ENCODE measurements around the gene RGS10. TPM values are rescaled to one million over a fixed set of nuclear protein-coding genes. Genes with fewer than 3 reads are reported as not detected.

RGS10 gene
- total and polyA plus RNA-seq, 2 experiments from 2014 or later, result 16.8 to 26.8 TPM

DNA sequence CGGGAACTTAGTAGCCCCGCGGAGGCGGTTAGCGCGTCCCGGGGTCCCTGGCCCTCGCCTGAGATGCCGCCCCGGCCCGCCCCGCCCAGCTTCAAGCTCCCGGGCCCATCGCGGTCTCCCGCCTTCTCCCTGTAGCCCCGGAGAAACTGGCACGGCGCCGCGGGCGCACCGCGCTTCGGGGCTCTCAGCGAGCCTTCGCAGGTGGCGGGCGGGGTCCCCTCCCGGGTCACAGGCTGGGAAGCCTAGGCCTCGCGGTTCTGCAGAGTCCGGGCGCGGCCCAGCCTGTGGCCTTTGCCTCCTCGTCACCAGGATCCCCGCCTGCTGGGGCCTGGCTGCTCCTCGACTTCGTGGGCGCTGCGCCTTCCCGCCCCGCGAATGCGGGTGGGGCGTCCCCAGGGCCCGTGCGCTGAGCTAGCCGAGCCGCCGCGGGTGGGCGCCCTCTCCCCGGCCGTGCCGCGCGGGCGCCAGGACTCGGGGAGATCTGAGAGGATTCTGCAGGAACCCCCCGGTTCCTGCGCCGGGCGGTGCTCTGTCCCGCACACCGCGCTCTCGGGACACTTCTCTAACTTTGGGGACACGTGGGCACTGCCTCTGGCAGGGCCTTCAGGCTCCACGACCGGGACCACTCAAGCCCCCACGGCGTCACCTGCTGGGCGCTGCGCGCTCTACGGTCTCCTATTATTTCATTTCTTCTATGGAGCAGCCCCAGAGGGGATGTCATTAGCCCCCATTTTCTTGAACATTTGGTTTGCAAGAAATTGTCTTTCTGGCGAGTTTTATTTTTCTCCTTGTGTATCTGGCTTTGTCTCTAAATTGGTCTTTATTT, 682 bp upstream of the RGS10 start:
- peaks cover 3% of the 10 kb centered on the region; the same call in 1 of the 3 replicates for H3K36me3 Mint-ChIP-seq (ENCODE audit: low read depth)
- Histone ChIP-seq H3K27me3 (ENCODE audit: insufficient read depth) (peaks cover 61% of the 10 kb centered on the region), H3K4me2 (peak overlapping the region; percentile 95), H2AFZ (peak overlapping the region; percentile 94), H4K20me1 (replicated peaks; ENCODE audit: insufficient read depth) (no peaks in the 10 kb centered on the region; the same call in 1 of the 2 replicates), H3K27ac (ENCODE audit: low read depth) (no peak overlapping the region), H3K79me2 (replicated peaks; ENCODE audit: insufficient read depth) (no peaks in the 10 kb centered on the region), H3K9me2 (ENCODE audit: insufficient read depth) (no peaks in the 10 kb centered on the region), H3F3A (replicated peaks; ENCODE audit: low read depth) (peaks cover 9% of the 10 kb centered on the region; the same call in 1 of the 2 replicates), H3K4me1 (ENCODE audit: insufficient read depth) (peaks cover 13% of the 10 kb centered on the region; the same call in 1 of the 2 replicates), H3K36me3 (ENCODE audit: insufficient read depth) (no peaks in the 10 kb centered on the region), H3K4me3 (peak overlapping the region; percentile 83)
- H3K27me3 Mint-ChIP-seq (ENCODE audit: insufficient read depth, low read depth, poor library complexity), result peaks cover 51% of the 10 kb centered on the region
- no peaks in the 10 kb centered on the region; the same call in 2 of the 3 replicates for H3K9me3 Mint-ChIP-seq
- peak; percentile 70 for ATAC-seq
- H3K27ac Mint-ChIP-seq, result no peak overlapping the region
- peak overlapping the region; percentile 83 for H3K4me3 Mint-ChIP-seq
- peaks cover 22% of the 10 kb centered on the region for H3K4me1 Mint-ChIP-seq
- peak; percentile 66 for DNase-seq (ENCODE audit: low spot score)
- TF ChIP-seq, protein P1, sequence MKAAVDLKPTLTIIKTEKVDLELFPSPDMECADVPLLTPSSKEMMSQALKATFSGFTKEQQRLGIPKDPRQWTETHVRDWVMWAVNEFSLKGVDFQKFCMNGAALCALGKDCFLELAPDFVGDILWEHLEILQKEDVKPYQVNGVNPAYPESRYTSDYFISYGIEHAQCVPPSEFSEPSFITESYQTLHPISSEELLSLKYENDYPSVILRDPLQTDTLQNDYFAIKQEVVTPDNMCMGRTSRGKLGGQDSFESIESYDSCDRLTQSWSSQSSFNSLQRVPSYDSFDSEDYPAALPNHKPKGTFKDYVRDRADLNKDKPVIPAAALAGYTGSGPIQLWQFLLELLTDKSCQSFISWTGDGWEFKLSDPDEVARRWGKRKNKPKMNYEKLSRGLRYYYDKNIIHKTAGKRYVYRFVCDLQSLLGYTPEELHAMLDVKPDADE (IDR thresholded peaks at IDR 0.05), result no peak
- TF ChIP-seq, protein P2, sequence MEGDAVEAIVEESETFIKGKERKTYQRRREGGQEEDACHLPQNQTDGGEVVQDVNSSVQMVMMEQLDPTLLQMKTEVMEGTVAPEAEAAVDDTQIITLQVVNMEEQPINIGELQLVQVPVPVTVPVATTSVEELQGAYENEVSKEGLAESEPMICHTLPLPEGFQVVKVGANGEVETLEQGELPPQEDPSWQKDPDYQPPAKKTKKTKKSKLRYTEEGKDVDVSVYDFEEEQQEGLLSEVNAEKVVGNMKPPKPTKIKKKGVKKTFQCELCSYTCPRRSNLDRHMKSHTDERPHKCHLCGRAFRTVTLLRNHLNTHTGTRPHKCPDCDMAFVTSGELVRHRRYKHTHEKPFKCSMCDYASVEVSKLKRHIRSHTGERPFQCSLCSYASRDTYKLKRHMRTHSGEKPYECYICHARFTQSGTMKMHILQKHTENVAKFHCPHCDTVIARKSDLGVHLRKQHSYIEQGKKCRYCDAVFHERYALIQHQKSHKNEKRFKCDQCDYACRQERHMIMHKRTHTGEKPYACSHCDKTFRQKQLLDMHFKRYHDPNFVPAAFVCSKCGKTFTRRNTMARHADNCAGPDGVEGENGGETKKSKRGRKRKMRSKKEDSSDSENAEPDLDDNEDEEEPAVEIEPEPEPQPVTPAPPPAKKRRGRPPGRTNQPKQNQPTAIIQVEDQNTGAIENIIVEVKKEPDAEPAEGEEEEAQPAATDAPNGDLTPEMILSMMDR (conservative IDR thresholded peaks at IDR 0.05; ENCODE audit: low read depth in 2 of 2), result peak; percentile 17 to 22; a peak in 1 of 4 replicates
- TF ChIP-seq STAT1 (IDR thresholded peaks at IDR 0.05; ENCODE audit: unreplicated experiment), result no peak

DNA sequence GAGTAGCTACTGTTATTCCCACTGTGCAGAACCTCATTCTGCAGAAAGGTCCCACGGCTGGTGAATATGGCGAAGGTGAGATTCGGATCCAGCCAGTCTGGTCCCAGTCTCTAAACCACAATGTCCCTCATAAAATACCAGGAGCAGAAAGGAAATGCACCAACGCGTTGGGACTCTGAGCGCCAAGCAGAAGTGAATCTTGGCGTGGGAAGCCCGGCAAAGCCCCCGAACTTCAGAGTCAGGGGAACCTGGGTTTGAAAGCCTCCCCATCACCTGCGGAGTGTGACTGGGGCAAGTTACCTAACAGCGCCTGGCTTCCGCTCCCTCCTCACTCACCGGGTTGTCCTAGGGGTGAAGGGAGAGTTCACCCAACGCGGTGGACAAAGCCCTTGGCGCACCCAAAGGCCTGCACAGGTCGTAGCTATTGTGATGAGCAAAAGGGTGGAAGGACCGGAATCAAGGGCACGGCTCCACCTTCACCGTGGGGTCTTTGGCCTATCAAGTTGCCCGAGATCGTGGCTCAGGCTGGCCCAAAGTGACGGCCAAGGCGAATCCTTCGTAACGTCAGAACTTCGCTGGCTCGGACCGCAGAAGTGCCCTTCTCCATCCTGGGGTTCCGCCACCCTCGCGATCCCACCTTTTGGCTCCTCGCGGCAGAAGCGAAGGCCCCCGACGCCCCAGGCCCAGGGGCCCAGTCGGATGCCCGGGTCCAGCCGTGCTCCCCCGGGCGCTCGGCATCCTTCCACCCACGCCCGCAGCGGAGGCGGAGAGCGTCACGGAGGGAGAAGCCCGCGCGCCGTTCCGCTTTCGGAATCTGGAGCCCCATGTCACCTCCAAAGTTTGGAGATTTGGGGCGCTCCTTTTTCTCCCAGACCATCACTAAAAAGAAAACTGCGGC, 811 bp downstream of the RGS10 start:
- no peaks in the 10 kb centered on the region; the same call in 1 of the 2 replicates for H4K20me1 ChIP-seq (replicated peaks; ENCODE audit: insufficient read depth)
- no peaks in the 10 kb centered on the region for H3K9me2 ChIP-seq (ENCODE audit: insufficient read depth)
- H3K4me1 ChIP-seq (ENCODE audit: insufficient read depth), result peaks cover 13% of the 10 kb centered on the region; the same call in 1 of the 2 replicates
- Mint-ChIP-seq H3K27ac (no peak overlapping the region), H3K4me3 (peak overlapping the region; percentile 72), H3K9me3 (no peaks in the 10 kb centered on the region), H3K36me3 (ENCODE audit: low read depth) (peaks cover 3% of the 10 kb centered on the region; the same call in 1 of the 3 replicates), H3K4me1 (peaks cover 31% of the 10 kb centered on the region), H3K27me3 (ENCODE audit: insufficient read depth, low read depth, poor library complexity) (peaks cover 50% of the 10 kb centered on the region)
- TF ChIP-seq EZH2 (IDR thresholded peaks at IDR 0.05; ENCODE audit: low read depth, unreplicated experiment), result peak; percentile 58
- TF ChIP-seq, protein P1 (IDR thresholded peaks at IDR 0.05), result no peak
- H3F3A ChIP-seq (replicated peaks; ENCODE audit: low read depth), result peaks cover 9% of the 10 kb centered on the region; the same call in 1 of the 2 replicates
- peak overlapping the region; percentile 90 for H2AFZ ChIP-seq
- H3K36me3 ChIP-seq (ENCODE audit: insufficient read depth), result no peaks in the 10 kb centered on the region
- H3K79me2 ChIP-seq (replicated peaks; ENCODE audit: insufficient read depth), result no peaks in the 10 kb centered on the region
- no peak overlapping the region for H3K27ac ChIP-seq (ENCODE audit: low read depth)
- ATAC-seq (peak; percentile 2), DNase-seq (ENCODE audit: low spot score) (peak; percentile 49)
- H3K4me2 ChIP-seq, result peak overlapping the region; percentile 95
- peak overlapping the region; percentile 83 for H3K4me3 ChIP-seq
- H3K27me3 ChIP-seq (ENCODE audit: insufficient read depth), result peaks cover 61% of the 10 kb centered on the region
